ENCODE measurements around the gene HK1.

HK1 gene

GRCh38 chr10:69237528-69238159, 40.7 kb upstream of the HK1 start:
- no peaks in the 10 kb centered on the region for H3K27me3 ChIP-seq (ENCODE audit: insufficient read depth, low read depth, severe bottlenecking)
- H3K4me3 ChIP-seq (ENCODE audit: low read depth, low read length) = no peak overlapping the region
- H3K36me3 ChIP-seq = no peaks in the 10 kb centered on the region
- no peak overlapping the region for H3K27ac ChIP-seq
- TF ChIP-seq, protein P1, sequence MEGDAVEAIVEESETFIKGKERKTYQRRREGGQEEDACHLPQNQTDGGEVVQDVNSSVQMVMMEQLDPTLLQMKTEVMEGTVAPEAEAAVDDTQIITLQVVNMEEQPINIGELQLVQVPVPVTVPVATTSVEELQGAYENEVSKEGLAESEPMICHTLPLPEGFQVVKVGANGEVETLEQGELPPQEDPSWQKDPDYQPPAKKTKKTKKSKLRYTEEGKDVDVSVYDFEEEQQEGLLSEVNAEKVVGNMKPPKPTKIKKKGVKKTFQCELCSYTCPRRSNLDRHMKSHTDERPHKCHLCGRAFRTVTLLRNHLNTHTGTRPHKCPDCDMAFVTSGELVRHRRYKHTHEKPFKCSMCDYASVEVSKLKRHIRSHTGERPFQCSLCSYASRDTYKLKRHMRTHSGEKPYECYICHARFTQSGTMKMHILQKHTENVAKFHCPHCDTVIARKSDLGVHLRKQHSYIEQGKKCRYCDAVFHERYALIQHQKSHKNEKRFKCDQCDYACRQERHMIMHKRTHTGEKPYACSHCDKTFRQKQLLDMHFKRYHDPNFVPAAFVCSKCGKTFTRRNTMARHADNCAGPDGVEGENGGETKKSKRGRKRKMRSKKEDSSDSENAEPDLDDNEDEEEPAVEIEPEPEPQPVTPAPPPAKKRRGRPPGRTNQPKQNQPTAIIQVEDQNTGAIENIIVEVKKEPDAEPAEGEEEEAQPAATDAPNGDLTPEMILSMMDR (IDR thresholded peaks at IDR 0.05; ENCODE audit: low read depth, low read length) = peak; percentile 92
- no peaks in the 10 kb centered on the region for H3K9me3 ChIP-seq (ENCODE audit: severe bottlenecking)
- peak; percentile 88 for DNase-seq

DNA sequence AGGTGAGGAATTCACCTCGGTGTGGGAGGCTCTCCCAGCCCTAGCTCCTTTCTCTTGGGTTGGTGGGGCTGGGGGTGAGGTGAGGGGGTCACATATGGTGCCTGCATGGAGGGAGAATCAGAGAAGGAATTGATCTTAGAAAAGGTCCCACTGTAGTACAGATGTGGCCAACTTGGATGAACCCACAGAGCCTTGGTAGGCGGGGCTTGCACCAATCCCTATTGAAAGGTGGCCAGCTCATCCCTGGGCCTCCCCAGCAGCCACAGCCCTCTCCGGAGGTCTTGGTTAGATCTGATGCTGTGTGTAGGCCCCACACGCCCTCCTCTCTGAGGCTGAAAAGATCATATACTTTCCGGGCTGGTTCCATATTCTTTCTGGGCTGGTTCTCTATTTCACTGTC, 39.2 kb upstream of the HK1 start:
- Histone ChIP-seq H3K9me3 (ENCODE audit: severe bottlenecking) (no peaks in the 10 kb centered on the region), H3K27ac (no peak overlapping the region), H3K4me3 (ENCODE audit: low read depth, low read length) (no peak overlapping the region), H3K27me3 (ENCODE audit: insufficient read depth, low read depth, severe bottlenecking) (no peaks in the 10 kb centered on the region), H3K36me3 (no peaks in the 10 kb centered on the region)
- TF ChIP-seq, protein P1 (IDR thresholded peaks at IDR 0.05; ENCODE audit: low read depth, low read length) = no peak
- DNase-seq = no peak

DNA sequence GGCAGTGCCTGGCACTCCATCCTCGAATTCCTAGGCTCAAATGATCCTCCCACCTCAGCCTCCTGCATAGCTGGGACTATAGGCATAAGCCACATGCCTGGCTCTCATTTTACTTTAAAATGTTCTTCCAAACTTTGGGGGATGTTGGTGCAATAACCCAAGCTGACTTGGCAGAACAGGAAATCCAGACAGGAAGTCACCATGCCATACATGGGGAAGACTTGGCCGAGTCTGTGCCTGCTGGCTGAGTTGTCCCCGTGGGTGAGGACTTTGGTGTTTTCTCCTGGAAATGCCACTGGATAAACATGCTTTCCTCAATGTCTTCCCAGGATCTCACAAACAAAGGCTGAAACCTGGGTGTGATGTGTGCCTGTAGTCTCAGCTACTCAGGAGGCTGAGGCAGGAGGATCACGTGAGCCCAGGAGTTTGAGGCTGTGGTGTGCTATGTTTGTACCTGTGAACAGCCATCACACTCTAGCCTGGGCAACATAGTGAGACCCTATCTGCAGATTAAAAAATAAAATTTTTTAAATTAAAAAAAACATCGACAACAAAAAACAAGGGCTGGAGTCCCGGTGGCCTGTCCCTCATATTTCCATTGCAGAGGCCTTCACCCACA, 38.4 kb upstream of the HK1 start:
- Histone ChIP-seq H3K36me3 (no peaks in the 10 kb centered on the region), H3K27ac (no peak overlapping the region), H3K4me3 (ENCODE audit: low read depth, low read length) (no peak overlapping the region), H3K9me3 (ENCODE audit: severe bottlenecking) (no peaks in the 10 kb centered on the region), H3K27me3 (ENCODE audit: insufficient read depth, low read depth, severe bottlenecking) (no peaks in the 10 kb centered on the region)
- TF ChIP-seq, protein P1 (IDR thresholded peaks at IDR 0.05; ENCODE audit: low read depth, low read length) = no peak
- no peak for DNase-seq

DNA sequence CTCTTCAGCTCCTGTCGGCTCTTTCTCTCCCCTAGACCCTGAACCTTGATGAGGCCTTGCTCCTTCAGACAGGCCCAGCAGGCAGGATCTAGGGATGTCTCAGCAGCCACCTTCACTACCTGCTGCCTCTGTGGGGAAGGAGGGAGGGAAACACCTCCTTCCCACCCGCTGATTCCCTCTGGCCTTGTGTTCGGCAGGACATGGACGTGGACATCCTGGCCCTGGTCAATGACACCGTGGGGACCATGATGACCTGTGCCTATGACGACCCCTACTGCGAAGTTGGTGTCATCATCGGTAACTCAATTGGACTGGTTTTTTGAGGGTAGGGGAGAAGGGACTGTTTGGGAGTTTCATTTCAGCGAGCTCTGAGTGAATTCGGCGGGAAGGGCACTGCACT, 37.8 kb upstream of the HK1 start:
- Histone ChIP-seq H3K36me3 (no peaks in the 10 kb centered on the region), H3K9me3 (ENCODE audit: severe bottlenecking) (no peaks in the 10 kb centered on the region), H3K27me3 (ENCODE audit: insufficient read depth, low read depth, severe bottlenecking) (no peaks in the 10 kb centered on the region), H3K27ac (no peak overlapping the region), H3K4me3 (ENCODE audit: low read depth, low read length) (no peak overlapping the region)
- TF ChIP-seq, protein P1 (IDR thresholded peaks at IDR 0.05; ENCODE audit: low read depth, low read length) = no peak
- DNase-seq = no peak

DNA sequence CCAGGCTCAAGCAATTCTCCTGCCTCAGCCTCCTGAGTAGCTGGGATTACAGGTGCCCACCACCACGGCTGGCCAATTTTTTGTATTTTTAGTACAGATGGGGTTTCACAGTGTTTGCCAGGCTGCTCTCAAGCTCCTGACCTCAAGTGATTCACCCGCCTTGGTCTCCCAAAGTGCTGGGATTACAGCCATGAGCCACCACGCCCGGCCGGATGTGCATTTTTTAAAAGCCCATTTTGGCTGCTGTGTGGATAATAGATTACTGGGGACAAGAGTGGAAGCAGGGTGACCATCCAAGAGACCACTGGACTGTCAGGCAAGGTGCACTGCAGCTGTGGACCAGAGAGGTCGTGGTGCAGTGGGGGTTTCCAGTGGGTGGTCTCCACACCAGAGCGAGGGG, 36.7 kb upstream of the HK1 start:
- no peaks in the 10 kb centered on the region for H3K27me3 ChIP-seq (ENCODE audit: insufficient read depth, low read depth, severe bottlenecking)
- DNase-seq = no peak
- no peaks in the 10 kb centered on the region for H3K36me3 ChIP-seq
- H3K4me3 ChIP-seq (ENCODE audit: low read depth, low read length) = no peak overlapping the region
- no peak overlapping the region for H3K27ac ChIP-seq
- TF ChIP-seq, protein P1 (IDR thresholded peaks at IDR 0.05; ENCODE audit: low read depth, low read length) = no peak
- no peaks in the 10 kb centered on the region for H3K9me3 ChIP-seq (ENCODE audit: severe bottlenecking)
